GM18870 (cell line): ENCODE data around the gene TMEM8B.
"Not testable (repeated sequence)": the region's sequence is repeated elsewhere in the genome, so short reads cannot be mapped to it uniquely, and the experiment has no call there.

Experiments
- ATAC-seq: cut with Tn5 transposase; IDR thresholded peaks from one replicate; pipeline ENCODE4 v1.9.1; 2021; ENCODE audit warnings: moderate library complexity; ENCODE audit not compliant: unreplicated experiment

TMEM8B gene

GRCh38 chr9:35862328-35862727 is 33.3 kb downstream of the TMEM8B start:
- no peak for ATAC-seq

- ATAC-seq: no peak
Measured at GRCh38 chr9:35863583-35863982, 34.6 kb downstream of the TMEM8B start.

GRCh38 chr9:35864695-35865255 is 35.7 kb downstream of the TMEM8B start:
- no peak for ATAC-seq

GRCh38 chr9:35867538-35867937 is 38.5 kb downstream of the TMEM8B start:
- no peak for ATAC-seq

- no peak for ATAC-seq
Measured at GRCh38 chr9:35868933-35869332, 39.9 kb downstream of the TMEM8B start.

GRCh38 chr9:35869621-35870216 is 40.7 kb downstream of the TMEM8B start:
- ATAC-seq: no peak

- no peak for ATAC-seq
Measured at GRCh38 chr9:35870351-35870923, 41.4 kb downstream of the TMEM8B start, which contains the start of gene OR13J1. OR13J1 (minus strand) TSS chr9:35870401; CDS start chr9:35870401, 0 bp downstream.

- ATAC-seq: no peak
Measured at GRCh38 chr9:35871545-35871944, 42.5 kb downstream of the TMEM8B start.

- no peak for ATAC-seq
Measured at GRCh38 chr9:35872505-35872904, 43.5 kb downstream of the TMEM8B start.

- no peak for ATAC-seq
Measured at GRCh38 chr9:35882263-35882848, 53.3 kb downstream of the TMEM8B start.

- no peak for ATAC-seq
Measured at GRCh38 chr9:35882996-35883395, 54.0 kb downstream of the TMEM8B start.

GRCh38 chr9:35884908-35885307 is 55.9 kb downstream of the TMEM8B start:
- not testable (repeated sequence) for ATAC-seq

- no peak for ATAC-seq
Measured at GRCh38 chr9:35891646-35892045, 62.6 kb downstream of the TMEM8B start.

- ATAC-seq: no peak
Measured at GRCh38 chr9:35892051-35892450, 63.0 kb downstream of the TMEM8B start.

GRCh38 chr9:35896570-35896969 is 67.5 kb downstream of the TMEM8B start:
- no peak for ATAC-seq

GRCh38 chr9:35897376-35898099 is 68.5 kb downstream of the TMEM8B start:
- ATAC-seq: not testable (repeated sequence)

GRCh38 chr9:35898337-35898736 is 69.3 kb downstream of the TMEM8B start:
- no peak for ATAC-seq

- no peak for ATAC-seq
Measured at GRCh38 chr9:35899021-35899420, 70.0 kb downstream of the TMEM8B start.

GRCh38 chr9:35903049-35903448 is 74.0 kb downstream of the TMEM8B start:
- no peak for ATAC-seq

GRCh38 chr9:35904338-35904737 is 75.3 kb downstream of the TMEM8B start:
- no peak for ATAC-seq

- no peak for ATAC-seq
Measured at GRCh38 chr9:35905051-35905781, 76.2 kb downstream of the TMEM8B start.
